Bone marrow (tissue), 2 donors: Measurements from ENCODE around the gene FGF19.
A peak's percentile ranks its signal among the peaks of the same experiment; 100 is the strongest.
"Not testable (repeated sequence)": the region's sequence is repeated elsewhere in the genome, so short reads cannot be mapped to it uniquely, and the experiment has no call there.

Experiments used
- DNase-seq, 2 donors: peaks; one replicate each; lab custom pipeline; 2025; lab: John Stamatoyannopoulos, UW

Gene FGF19

DNA sequence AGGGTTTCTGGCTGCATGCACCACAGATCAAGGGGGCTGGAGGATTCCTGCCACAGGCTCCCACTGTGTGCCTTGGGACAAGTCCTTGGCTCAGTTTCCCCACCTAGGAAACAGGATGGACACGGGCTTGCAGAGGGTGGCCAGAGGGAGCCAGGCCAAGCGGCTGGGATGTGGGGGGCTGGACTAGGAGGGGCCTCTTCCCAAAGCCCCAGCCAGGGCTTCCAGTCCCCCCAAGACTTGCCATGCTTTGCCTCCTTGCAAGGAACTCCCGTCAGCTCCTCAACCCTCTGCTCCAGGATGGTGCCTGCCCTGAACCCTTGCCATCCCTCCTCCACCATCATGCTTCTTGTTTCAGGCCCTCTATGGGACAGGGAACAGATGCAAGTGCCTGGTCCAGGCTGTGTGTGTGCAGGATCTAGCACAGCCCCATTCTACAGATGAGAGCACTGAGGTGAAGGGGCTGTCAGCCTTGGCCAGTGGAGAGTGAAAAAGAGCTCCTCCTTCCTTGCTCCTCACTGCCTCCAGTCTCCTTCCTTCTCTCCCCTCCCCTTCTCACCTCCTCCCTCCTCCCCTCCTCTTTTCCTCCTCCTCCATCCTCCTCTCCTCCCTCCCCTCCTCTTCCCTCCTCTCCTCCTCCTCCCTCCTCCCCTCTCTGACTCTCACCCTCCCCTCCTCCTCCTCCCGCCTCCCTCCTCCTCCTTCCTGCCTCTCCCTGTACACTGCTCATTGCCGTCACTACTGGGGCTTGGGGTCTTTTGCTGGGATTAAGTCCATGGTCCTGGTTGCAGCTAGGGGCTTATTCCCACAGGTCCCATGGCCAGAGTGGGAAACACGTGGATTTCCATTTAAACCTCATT, 13.3 kb upstream of the FGF19 start:
- no peak for DNase-seq

DNA sequence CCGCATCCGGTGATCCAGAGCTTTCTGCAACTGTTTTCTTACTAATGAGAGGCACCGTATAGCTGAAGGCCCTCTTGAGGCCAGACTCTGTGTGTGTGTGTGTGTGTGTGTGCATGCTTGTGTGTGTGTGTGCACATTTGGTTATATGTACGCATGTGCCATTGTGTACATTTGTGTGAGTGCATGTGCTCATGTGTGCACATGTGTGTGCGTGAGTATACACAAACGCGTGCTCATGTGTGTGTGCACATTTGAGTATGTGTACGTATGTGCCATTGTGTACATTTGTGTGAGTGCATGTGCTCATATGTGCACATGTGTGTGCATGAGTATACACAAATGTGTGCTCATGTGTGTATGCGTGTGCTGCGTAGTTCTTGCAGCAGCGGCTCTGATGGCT, 12.3 kb upstream of the FGF19 start:
- DNase-seq = no peak

DNA sequence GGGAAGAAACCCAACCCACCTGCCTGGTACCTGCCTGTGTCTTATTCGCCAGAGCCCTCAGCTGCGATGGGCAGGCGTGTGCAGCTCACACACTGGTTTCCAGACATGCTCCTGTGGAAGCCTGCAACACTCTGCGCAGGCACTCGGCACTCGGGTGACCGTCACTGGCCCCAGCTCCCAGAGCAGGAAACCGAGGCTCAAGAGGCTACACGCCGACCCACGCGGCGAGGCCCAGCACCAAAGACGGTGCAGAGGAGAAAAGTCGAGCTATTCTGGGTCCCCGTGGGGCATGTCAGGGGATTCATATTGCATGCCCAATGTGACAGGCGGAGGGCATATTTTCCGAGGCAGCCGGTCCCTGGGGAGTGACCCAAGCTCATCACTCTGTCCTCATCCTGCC, 11.6 kb upstream of the FGF19 start:
- no peak for DNase-seq

DNA sequence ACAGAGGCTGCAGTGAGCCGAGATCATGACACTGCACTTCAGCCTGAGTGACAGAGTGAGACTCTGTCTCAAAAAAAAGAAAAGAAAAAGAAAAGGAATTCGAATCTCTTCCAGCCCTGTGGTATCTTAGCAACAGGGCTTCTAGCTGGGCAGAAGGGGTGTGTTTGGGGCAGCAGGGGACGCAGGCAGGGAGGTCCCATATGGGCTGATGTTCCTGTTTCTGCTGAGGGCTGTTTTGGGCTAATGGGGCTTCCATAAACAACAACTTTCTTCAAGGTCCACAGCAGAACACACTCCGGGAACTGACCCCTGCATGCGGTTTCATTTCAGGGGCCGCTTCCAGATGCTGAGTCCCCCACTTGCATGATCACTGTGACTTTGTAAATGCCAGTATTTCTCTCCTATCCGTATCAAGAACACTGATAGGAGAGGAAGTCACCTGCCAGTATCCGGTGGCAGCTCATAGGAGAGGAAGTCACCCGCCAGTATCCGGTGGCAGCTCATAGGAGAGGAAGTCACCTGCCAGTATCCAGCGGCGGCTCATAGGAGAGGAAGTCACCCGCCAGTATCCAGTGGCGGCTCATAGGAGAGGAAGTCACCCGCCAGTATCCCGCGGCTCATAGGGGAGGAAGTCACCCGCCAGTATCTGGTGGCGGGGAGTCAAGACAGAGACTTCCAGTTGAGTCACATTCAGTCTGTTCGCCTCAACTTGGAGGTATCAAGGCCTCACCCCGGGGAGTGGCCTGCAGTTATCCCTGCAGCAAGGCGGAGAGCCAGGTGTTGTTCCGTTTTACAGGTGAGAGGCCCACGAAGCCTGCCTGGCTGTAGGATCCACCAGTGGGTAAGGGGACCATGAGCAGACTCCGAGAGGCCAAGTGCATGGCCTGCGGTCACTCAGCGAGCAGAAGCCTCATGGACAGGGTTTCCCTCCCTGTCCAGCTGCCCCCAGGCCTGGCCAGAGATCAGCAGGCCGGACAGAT, 8.3 kb upstream of the FGF19 start:
- peak in 1 of 2 donors; percentile 9 for DNase-seq

DNA sequence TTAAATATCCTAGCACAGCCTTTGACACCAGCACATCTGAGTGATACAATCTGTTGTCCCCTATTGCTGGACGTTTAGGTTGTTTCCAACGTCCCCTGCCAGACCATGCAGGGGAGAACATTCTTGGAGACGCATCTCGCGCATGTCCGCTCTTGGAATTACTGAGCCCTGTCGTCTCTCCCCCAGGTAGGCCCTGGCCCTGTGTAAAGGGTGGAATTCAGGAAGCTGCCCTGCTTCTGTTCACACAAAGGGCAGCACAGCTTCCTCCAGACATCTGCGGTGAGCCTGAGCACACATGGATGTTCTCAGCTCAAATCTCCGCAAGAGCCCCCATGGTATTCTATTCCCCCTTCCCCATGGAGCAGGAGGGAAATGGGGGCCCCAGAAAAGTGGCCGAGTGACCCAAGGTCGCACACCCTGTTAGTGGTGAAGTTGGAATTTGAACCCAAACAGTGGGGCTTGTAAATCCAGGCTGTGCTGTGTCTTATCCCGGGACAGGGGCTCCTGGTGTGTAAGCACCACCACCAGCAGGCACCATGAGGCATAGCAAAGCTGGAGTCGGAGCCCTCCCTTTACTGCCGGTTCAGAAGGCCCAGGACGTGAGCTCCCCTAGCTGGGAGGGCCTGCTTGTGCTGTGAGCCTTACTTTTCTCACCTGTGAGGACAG, 5.0 kb upstream of the FGF19 start:
- DNase-seq = no peak

DNA sequence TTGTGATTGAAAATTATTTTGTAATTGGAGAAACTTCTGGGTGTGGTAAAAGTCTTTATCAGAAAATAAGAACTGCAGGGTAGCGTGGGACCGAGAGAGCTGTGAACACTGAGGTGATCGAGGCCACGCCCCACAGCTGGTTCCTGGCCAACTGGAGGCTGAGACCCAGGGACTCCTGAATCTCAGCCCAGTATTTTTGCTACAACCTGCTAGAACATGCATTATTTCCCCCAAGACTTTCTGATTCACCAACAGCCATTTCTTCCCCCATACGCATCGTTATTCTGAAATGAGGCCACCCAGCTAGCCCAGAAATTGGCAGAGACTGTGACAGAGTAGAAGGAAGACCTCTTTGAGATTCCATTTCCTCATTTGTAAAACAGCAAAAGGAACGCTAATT, 3.4 kb upstream of the FGF19 start:
- no peak for DNase-seq

DNA sequence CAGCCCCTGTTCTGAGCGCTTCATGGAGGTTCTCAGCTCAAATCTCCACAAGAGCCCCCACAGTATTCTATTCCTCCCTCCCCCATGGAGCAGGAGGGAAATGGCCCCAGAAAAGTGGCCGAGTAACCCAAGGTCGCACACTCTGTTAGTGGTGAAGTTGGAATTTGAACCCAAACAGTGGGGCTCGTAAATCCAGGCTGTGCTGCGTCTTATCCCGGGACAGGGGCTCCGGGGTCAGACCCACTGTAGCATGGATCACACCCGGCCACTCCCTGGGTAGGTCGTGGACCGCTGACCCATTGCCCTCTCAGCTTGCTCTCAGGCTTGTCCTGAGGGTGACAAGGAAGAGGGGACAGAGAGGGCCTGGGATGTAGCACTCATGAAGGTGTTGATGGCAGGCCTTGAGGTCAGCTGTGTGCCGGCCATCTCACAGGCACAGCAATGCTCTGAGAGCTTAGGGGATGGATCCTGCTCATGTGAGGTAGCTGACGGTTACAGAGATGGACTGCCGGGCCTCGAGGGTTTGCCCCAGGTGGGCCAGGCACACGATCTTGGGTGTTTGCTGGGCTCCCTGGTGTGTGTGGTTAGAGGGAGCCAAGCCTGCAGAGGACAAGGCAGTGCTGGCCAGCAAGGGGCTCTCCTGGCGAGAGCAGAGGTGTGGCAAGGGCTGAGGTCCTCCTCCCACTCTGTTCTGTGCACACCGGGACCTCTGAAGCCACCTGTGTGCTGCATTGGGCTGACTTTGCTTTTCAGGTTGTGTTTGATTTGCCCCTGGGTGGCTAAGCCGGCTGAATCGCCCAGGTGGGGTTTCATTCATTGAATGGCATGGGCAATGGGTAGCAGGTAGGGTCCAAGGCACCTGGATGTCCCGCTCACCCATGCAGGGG, 2.3 kb upstream of the FGF19 start:
- no peak for DNase-seq

DNA sequence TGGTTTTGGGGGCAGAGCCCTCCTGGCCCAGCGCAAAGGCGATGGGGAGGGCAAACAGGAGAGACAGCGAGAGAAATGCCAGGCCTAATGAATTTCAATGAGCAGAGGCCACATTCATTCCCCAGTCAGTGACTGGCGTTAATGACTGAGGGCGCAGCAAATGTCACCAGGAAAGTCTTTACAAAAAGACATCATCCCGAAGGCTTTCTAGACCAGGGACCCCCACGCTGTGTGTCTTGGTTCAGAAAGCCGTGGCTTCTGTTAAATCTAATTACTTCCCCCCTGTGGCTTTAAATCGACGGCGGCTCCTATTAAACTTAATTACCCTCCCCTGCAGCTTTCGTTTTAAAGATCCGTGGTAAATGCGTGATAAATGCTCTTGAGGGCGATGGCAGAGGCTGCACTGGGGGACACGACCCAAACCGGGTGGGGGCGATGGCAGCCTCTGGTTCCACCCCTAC, 1.6 kb upstream of the FGF19 start:
- DNase-seq = no peak

DNA sequence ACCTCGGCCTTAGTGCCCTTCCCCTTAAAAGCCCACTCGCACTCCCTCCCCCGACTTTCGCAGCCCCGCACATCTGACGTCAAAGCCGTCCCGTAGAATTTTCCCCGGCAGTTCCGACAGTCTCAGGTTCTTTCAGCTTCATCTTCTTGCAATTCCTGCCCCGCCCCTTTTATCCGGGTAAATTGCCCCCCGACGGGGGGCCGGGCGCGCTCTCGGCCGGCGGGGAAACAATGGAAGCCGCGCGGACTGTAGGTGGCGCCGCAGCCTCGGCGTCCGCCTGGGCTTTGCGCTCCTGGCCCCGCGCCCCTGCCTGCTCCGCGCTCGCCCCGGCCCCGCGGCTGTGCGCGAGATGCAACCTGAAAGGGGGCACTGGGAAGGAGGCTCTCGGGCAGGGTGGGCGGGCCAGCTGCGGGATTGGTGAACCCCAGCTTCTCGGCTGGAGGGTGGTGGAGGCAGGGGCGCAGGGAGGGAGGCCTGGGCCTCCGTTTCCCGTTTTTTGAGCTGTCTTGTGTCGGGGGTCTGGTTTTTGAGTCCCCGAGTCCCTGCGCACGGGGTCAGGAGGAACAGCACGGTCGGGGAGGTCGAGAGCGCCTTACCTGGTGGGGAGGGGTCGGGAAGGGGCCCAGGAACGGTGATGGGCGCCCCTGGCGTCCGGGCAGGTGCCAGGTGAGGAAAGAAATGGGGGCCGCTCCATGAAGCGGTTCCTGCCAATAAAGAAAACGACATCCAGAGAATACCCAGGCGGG, 859 bp upstream of the FGF19 start:
- no peak for DNase-seq

DNA sequence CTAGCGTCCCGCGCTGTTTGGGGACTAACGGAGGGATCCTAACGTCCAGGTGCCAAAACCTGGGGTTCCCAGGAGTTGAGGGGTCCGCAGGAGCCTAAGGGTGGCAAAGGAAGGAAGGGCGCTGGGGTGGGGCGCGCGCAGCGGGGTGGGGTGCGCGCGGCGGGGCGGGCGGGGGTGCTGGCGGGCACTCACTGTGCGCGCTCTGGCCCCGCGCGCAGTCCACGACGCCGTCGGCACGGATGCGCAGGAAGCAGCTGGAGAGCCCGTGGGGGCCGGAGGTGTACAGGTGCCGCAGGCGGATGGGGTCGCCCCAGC, 412 bp downstream of the FGF19 start:
- no peak for DNase-seq

DNA sequence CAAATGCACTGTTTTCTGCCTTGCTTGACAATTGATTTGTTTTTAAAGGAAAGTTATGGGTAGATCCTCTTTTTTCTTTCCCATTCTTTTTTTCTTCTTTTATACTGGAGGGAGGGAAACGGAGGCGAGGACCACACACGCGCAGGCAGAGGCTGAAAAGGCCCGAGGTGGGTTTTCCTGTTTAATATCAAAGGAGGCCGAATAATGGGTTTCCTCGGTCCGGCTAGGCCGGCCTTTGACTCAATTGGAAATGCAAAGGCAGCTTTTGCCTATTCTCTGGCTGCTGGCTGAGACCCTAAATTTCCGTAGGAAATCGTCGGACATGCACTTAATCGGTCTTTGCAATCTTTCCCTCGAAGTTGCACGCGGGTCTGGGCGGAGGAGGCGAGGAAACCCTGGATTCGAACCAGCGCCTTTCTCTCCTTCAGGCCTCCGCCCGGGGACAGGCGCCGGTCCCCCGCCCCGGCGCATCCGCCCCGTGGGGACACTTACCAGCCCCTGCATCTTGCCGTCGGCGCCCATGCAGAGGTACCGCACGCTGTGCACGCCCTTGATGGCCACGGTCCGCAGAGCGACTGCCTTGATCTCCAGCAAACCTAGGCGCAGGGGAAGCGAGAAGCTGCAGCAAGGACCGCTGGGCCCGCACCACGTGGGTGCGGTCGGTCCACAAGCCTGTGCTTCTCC, 911 bp downstream of the FGF19 start:
- no peak for DNase-seq

DNA sequence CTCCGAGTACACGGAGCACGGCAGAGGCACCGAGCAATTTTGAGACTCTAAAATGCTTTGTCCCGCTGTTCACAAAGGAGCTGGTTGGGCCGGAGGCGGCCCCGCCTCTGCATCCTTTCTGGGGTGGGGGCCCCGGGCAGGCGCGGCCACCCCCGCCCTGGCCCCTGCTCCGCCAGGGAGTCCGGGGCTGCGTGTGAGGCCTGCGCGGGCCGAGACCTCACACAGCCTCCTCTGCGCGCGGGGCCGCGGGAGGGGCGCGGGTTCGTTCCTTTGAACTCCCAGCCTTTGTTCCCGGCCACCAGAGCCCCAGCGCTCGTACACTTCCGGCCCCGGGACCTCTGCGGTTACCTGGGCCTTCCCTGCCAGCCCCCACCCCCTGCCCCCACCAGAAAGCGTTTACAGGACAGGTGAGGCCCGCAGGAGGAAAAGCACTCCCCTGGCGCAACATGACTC, 1.6 kb downstream of the FGF19 start:
- DNase-seq = no peak

DNA sequence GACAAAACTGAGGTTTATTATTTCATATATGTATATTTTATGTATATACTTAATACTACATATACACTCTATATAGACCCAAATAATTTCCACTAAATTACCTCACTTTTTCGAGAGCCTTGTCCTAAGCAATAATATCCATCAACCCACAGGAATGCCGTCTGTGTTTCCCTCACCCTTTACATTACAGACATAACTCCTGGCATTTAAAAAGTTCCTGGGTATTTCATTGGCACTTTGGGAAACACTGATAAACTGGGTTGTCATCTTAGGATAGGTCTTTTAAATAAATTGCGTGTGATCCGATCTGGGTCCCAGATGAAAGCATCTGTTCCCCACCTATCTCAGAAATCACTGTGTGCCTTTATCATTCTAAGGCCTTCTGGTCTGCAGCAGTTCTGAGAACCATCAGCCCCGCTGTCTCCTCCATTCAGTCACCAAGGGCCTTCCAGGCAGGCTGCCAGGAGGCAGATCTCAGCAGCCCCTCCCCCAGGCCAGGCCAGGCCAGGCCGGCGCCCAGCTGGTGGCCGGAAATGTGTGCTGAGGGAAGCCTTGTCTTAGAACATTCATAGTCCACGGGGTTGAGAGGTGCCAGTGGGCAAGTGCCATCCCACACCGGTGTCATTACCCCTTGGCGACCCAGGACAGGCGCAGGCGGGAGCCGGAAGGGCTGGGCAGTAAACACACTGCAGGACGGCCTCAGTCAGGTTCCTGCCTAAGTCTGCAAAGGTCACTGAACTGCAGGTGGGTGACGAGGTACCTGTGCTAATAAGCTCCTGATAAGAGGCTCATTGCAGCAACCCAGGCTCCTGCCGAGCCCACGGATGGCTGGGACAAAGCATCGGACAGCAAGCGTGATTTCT, 3.3 kb downstream of the FGF19 start:
- DNase-seq = no peak

DNA sequence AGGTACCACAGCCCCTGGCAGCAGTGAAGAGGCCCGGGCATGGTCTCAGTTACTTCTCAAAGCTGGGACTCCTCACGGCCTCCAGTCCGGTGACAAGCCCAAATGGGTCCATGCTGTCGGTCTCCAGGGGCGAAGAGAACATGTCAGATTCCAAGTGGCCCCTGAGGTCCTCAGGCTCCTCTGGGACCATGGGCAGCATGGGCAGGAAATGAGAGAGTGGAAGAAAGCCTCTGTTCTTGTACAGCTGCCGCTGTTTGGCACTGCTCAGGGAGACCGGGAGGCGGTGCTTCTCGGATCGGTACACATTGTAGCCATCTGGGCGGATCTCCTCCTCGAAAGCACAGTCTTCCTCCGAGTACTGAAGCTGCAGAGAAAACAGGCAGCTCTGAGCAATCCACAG, 4.6 kb downstream of the FGF19 start:
- no peak for DNase-seq

DNA sequence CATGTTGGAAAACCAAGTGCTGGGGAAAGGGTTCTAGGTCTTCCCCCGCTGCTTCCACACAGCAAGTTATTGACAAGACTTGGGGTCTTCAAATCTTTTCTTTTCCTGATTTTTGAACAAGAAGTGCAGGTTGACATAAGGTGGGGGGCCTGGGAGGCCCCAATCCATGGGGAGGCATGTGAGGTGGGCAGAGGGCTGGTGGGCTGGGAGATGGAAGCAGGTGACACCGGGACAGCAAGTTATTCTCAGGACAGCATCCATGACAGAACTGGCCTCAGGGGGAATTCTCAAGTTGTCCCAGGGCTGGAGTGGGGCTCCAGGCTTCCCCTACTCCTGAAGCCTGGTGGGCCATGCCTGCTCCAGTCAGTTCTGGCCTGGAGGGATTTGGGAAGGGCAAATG, 5.5 kb downstream of the FGF19 start:
- no peak for DNase-seq

DNA sequence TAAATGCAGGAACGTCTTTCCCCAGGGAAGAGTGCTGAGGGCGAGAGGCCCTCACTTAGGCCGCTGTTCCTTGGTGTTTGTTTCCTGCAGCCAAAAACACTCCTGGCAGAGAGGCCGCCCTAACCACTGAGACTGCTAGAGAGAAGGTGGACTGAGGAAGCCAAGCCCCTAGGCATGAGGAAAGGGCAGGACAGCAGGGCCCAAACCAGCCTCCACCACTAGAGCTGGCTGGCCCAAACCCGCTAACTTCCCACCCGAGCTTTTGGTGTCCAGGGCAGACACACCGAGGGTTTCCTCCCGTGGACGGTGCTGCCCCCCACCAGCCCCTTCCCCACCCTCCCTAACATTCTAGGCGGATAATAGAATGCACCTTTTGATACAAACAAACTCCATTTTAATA, 6.0 kb downstream of the FGF19 start:
- no peak for DNase-seq

DNA sequence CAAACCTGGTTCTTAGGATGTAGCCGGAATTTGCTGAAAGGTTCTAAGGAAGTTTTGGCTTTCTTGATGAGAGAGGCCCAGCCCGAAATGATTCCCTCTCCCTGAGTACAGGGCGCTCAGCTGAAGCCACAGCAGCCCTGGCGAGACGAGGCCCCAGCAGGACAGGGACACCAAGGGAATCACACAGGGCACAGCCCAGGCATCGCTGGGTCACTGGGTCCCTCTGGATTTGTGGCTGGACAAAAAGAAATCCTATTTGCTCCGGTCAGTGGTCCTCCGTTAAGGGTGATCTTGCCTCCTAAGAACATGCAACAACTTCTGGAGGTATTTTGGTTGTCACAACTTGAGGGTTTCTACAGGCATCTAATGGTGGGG, 6.4 kb downstream of the FGF19 start:
- DNase-seq = no peak

DNA sequence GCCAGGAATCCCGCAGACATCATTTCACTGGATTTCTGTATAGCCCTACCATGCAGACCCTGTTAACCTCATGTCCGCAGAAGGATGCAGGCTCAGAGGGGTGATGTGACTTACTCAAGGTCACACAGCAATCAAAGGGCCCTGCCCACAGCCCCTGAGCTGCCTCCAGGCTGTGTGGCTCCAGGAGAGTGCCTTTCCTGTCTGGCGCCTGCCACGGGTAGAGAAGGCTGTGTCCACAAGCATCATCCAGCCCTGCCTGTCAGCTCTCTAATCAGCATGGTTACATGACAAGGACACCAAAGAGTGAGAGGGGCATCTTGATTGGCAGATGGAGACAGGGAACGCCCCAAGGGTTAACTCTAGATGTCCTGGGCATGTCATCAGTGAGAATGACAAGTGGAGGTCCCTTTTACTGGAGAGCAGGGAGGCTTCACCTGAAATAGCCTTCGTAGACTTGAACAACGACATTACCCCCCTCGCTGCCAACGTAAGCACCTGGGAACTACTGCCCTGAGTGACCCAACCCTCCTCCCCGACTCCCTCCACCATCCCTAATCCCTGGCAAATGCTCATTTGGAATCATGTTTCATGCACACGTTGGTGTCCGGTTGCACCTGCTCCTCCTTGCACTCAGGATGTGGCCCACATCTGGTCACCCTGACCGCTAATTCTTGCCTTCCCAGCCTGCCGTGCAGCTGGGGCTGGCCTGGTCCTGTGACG, 6.9 kb downstream of the FGF19 start:
- no peak for DNase-seq

DNA sequence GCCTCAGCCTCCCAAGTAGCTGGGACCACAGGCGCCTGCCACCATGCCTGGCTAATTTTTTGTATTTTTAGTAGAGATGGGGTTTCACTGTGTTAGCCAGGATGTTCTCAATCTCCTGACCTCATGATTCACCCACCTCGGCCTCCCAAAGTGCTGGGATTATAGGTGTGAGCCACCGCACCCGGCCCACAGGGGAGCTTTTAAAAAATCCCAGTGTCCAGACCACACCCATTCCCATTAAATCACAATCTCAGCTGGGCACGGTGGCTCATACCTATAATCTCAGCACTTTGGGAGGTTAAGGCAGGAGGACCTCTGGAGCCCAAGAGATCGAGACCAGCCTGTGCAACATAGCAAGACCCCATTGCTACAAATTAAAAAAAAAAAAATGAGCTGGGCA, 7.8 kb downstream of the FGF19 start:
- not testable (repeated sequence) for DNase-seq
